NCI-H146 (cell line): ENCODE measurements around the gene GRIK4.

ENCODE experiments used
- DNase-seq: peaks from one replicate; lab custom pipeline; 2025; lab: John Stamatoyannopoulos, UW

GRIK4 gene

GRCh38 chr11:120883404-120884080, 372.0 kb downstream of the GRIK4 start:
- no peak for DNase-seq

- no peak for DNase-seq
Observed at GRCh38 chr11:120884154-120885020, 372.8 kb downstream of the GRIK4 start.

DNA sequence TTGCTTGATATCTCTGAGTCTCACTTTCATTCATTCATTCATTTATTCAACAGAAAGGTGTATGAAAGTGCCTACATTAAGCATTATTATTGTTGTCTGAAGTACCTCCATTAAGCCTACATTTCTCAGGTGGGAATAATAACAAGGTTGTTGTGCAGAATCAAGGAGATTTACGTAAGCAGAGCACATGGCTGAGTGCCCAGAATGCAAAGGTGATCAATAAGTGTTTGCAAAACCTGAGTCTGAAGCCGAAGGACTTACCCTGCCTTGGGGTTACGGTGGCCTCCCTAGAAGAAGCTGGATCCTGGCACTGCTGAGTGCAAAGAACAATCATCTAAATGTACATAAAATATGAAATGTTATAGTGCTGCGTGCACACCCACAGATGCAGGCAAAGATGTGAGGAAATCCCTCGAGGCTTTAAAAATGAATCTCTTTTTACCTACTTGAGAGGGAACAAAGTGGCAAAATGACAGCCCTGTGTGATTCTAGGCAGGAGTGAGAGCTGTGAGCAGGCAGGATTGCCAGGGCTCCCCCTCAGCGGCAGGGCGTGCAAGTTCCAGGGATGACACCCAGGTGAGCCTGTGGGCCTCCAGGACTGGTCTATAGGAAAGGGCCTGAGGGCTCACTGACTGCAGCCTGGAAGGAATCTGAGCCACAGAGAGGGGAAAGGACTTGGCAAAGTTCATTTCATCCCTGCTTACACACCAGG, 379.2 kb downstream of the GRIK4 start:
- DNase-seq = no peak

DNA sequence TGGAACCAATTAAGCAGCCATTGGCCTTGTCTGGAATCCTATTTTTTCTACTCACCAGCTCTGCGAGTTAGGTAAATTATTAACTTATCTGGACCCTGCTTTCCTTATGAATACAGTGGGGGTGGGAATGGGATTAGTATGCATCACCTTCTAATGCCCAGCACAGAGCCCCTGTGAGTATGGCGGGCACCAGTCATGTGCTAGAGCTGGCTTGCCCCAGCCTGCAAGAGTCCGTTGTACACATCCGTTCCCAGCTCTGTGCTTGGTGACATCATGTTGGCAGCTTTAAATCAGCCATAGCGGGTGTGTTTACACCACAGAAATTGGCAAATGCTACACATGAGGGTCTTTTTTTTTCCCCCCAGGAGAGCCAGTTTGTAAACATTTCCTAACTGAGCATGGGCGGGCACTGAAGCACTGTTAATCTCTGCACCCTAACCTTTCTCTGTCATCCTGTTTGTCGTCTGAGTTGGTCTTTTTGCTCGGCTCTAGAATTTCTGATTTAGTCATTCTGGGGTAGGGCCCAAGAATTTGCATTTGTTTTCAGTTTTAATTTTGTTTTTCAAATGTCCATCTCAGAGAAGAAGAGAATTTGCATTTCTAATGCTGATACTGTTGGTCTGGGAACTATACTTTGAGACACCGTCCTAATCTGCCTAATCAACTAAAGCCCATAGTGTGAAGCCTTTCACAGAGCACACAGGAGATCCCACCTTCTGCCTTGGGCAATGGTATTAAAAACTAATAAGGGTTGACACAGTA, 382.1 kb downstream of the GRIK4 start:
- DNase-seq = no peak

DNA sequence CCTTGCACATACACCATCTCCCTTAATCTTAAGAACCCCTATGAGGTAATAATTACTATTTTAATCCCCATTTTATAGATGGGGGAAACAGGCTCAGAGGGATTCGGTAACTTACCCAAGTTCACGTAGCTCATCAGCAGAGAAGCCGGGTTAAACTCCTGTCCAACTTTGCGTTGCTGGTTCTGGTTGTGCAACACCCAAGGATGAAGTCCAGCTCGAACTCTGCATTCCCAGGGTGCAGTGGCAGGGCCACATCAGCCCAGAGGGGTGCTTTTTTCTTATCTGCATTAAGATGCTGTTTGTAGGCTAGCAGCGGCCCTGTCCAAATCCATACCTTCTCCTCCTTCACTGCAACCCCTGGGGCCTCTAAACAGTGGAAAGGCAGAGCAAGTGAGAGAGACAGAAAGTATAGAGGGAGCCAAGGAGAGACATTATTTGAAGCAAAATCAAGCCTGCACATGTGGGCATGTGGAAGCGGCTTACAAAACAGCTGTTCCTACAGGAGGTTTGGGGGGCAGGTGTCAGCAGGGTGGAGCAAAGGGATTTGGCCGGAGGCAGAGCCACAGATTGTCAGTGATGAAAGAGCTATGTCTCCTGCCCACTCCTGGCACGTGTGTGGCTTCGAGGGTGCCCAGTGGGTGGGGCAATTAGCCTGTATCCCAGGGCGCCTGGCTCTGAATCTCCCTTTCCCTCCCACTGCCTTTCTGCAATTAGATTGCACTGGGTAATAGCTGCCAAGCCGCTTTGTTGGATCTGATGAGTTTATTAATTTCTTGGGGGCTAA, 382.8 kb downstream of the GRIK4 start:
- DNase-seq = peak; percentile 9

GRCh38 chr11:120896687-120897086, 385.1 kb downstream of the GRIK4 start:
- DNase-seq = no peak

DNA sequence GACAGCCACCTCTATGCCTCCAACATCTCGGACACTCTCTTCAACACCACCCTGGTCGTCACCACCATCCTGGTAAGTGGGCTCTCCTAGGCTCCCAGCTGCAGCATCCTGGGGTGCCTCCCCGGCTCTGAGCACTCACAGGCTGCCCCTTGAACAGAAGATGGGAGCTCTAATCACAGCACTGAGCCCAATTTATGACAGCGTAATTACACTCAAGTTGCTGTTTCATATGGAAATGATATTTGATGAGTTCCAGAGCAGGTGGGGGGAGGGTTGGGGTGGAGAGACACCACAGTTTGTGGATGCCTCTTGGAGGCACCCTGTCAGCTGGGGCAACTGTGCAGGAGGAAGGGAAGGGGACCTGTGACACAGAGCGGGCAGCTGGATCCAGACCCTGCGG, 387.0 kb downstream of the GRIK4 start:
- DNase-seq = no peak

- DNase-seq = no peak
Observed at GRCh38 chr11:120899720-120900119, 388.2 kb downstream of the GRIK4 start.

DNA sequence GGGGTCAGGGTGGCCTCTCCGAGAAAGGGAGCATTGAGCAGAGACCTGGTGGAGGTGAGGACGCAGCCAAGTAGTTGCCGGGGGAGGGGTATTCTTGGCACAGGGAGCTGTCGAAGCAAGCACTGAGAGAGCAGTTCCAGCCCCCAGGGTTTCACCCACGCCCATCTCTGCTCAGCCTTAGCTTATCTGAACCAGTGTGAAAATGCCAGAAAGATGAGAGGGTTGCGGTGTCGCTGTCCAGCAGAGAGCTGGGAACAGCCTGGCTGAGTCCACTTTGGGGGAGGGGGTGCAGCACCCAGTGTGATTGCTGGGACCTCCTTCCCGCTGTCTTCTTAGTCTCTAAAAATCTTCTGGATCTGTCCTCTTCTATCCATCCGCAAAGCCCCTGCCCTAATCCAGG, 389.1 kb downstream of the GRIK4 start:
- DNase-seq = no peak

DNA sequence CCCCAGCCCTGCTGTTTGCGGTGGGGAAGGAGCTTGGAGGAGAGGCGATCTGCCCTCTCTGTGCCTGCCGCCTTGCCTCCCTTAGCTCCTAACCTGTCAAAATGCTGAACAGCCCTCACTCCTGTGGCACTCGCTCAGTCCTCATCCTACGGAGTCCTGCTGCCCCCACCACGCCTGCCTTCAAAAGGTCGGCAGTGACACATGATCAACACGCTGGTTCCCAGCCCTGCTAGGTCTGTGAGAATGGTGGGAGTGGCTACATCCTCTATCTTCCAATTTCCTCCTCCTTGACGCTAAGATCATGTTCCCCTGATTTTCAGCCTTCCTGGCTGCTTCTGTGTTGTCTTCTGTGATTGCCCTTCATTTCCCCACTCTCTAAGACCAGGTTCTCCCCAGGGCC, 392.1 kb downstream of the GRIK4 start:
- DNase-seq = no peak

GRCh38 chr11:120904116-120904515, 392.6 kb downstream of the GRIK4 start:
- no peak for DNase-seq

DNA sequence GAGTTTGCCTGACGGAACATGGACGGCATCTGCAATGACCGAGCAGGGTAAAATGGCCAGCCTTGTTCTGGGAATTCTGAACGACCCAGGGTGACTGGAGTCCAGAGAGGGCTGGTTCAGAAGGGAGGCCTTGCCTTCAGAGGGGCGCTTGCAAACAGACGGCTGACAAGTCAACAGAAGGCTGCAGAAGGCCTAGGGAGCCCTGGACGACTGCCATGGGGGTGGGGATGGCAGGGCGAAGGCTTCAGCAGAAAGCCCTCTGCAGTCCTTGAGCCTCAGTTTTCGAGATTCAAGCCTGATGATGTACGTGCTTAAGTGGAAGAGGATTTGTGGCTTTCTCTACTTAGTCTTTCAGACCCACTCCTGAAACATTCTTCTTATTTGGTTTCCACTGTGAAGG, 395.2 kb downstream of the GRIK4 start:
- DNase-seq = no peak

DNA sequence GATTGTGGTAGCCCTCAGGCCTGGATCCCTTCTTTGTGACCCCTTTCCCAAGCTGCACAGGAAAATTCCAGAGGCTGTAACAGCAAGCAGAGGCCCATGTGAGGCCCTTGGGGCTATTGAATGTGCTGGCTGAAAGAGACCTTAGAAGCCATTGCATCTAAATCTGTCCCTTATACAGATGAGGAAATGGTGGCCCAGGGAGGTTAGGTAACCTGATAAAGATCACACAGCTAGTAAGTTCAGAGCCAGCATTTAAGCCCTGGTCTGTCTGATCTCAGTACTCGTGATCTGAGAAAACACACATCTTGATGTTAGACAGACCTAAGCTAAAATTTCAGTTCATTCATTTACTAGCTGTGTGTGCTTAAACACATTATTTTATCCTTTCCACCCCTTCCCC, 396.4 kb downstream of the GRIK4 start:
- no peak for DNase-seq

- DNase-seq = no peak
Observed at GRCh38 chr11:120908461-120909181, 397.1 kb downstream of the GRIK4 start.

- no peak for DNase-seq
Observed at GRCh38 chr11:120909676-120910416, 398.3 kb downstream of the GRIK4 start.

DNA sequence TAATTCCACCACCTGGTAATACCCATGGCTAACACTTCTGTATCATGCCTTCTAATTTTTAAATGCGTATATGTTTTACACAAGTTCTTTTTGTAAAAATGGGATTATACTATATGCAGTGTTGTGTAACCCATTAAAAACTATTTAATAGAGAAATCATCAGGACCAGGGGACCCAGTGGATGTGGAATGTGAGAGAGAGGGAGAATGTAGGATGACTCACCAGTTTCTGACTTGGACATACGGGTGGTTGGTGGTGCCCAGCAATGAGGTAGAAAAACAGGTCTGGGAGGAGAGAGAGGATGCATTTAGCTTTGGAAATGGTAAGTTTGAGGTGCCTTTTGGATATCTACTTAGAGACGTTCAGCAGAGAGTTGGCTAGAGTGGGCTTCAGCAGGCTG, 400.4 kb downstream of the GRIK4 start:
- no peak for DNase-seq

DNA sequence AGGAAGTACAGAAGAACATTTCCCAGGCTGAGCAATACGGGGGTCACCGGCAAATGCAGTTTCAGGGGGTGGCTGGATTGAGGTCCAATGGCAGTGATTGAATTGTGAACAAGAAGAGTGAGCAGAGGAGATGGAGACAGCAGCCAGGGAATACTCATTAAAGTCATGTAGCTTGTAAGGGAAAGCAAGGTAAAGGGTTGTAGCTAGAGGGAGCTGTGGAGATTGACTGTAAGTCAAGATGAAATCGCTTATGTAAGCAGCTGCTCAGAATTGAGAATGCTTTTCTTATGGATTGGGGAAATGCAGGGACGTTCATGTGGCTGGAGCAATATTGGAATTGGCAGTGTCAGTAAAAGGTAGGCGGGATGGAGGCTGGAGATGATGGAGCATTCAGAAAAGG, 401.0 kb downstream of the GRIK4 start:
- DNase-seq = peak; percentile 12

- DNase-seq = no peak
Observed at GRCh38 chr11:120912915-120913314, 401.4 kb downstream of the GRIK4 start.

- DNase-seq = no peak
Observed at GRCh38 chr11:120914021-120914420, 402.5 kb downstream of the GRIK4 start.

- no peak for DNase-seq
Observed at GRCh38 chr11:120914601-120915000, 403.1 kb downstream of the GRIK4 start.
